H9 (cell line): ENCODE measurements around the gene MAPK14. TPM values are rescaled to one million over a fixed set of nuclear protein-coding genes. Genes with fewer than 3 reads are reported as not detected.

Experiments used
- DNase-seq: peaks from one replicate; pipeline ENCODE4 v3.0.0-alpha.2; 2017
- H2AFZ ChIP-seq: one replicate; pipeline ENCODE4 v1.6.1; 2013; ENCODE audit warnings: mild to moderate bottlenecking, low read length, control low read depth, moderate library complexity
- H2AK5ac ChIP-seq: 2 replicates; pipeline ENCODE4 v1.6.1; 2013; ENCODE audit warnings: low read length, control low read depth, mixed read lengths; ENCODE audit not compliant: insufficient read length
- H2BK120ac ChIP-seq: one replicate; pipeline ENCODE4 v1.6.1; 2013; ENCODE audit warnings: low read depth, mild to moderate bottlenecking, low read length, control low read depth, inconsistent platforms; ENCODE audit not compliant: poor library complexity, severe bottlenecking
- H2BK12ac ChIP-seq: 2 replicates; pipeline ENCODE4 v1.6.1; 2013; ENCODE audit warnings: low read length, control low read depth, mixed read lengths, low read depth; ENCODE audit not compliant: insufficient read length
- H2BK15ac ChIP-seq: 2 replicates; pipeline ENCODE4 v1.6.1; 2013; ENCODE audit warnings: low read depth, low read length, control low read depth
- H2BK20ac ChIP-seq: one replicate; pipeline ENCODE4 v1.6.1; 2013; ENCODE audit warnings: low read depth, mild to moderate bottlenecking, low read length, control low read depth, inconsistent platforms; ENCODE audit not compliant: poor library complexity, severe bottlenecking
- H2BK5ac ChIP-seq: 2 replicates; pipeline ENCODE4 v1.6.1; 2013; ENCODE audit warnings: low read length, control low read depth, mixed read lengths; ENCODE audit not compliant: insufficient read length
- H3K14ac ChIP-seq: 2 replicates; pipeline ENCODE4 v1.6.1; 2013; ENCODE audit warnings: low read length, control low read depth; ENCODE audit not compliant: insufficient read depth
- H3K18ac ChIP-seq: 2 replicates; pipeline ENCODE4 v1.6.1; 2013; ENCODE audit warnings: low read depth, mild to moderate bottlenecking, mixed read lengths, low read length, control low read depth; ENCODE audit not compliant: insufficient read length
- H3K23ac ChIP-seq: 2 replicates; pipeline ENCODE4 v1.6.1; 2013; ENCODE audit warnings: low read length, control low read depth, mixed read lengths, low read depth; ENCODE audit not compliant: insufficient read length
- H3K23me2 ChIP-seq: 2 replicates; pipeline ENCODE4 v1.6.1; 2013; ENCODE audit warnings: low read depth, mild to moderate bottlenecking, mixed read lengths, low read length, control low read depth; ENCODE audit not compliant: insufficient read length, poor library complexity, severe bottlenecking
- H3K27ac ChIP-seq: 2 replicates; pipeline ENCODE4 v1.5.1; 2013; ENCODE audit warnings: low read length, control low read depth, mixed read lengths, low read depth; ENCODE audit not compliant: insufficient read length
- H3K27me3 ChIP-seq: 2 replicates; pipeline ENCODE4 v1.6.1; 2013; ENCODE audit warnings: low read length, control low read depth, inconsistent platforms; ENCODE audit not compliant: insufficient read depth
- H3K4ac ChIP-seq: 2 replicates; pipeline ENCODE4 v1.6.1; 2013; ENCODE audit warnings: low read depth, mild to moderate bottlenecking, control low read depth, inconsistent platforms, low read length, moderate library complexity
- H3K4me1 ChIP-seq: 2 replicates; pipeline ENCODE4 v1.6.1; 2013; ENCODE audit warnings: low read length, control low read depth, inconsistent platforms; ENCODE audit not compliant: insufficient read depth
- H3K4me2 ChIP-seq: 2 replicates; pipeline ENCODE4 v1.6.1; 2013; ENCODE audit warnings: low read length, control low read depth, mixed read lengths; ENCODE audit not compliant: insufficient read length, insufficient read depth
- H3K56ac ChIP-seq: 2 replicates; pipeline ENCODE4 v1.6.1; 2013; ENCODE audit warnings: low read depth, mild to moderate bottlenecking, mixed read lengths, low read length, control low read depth; ENCODE audit not compliant: insufficient read length
- H3K79me1 ChIP-seq: 2 replicates; pipeline ENCODE4 v1.6.1; 2013; ENCODE audit warnings: low read depth, mild to moderate bottlenecking, moderate library complexity, low read length, control low read depth, inconsistent platforms; ENCODE audit not compliant: insufficient read depth, poor library complexity, severe bottlenecking
- H3K79me2 ChIP-seq: 2 replicates; pipeline ENCODE4 v1.6.1; 2013; ENCODE audit warnings: low read length, control low read depth, inconsistent platforms; ENCODE audit not compliant: insufficient read depth
- H3K9ac ChIP-seq: 2 replicates; pipeline ENCODE4 v1.6.1; 2013; ENCODE audit warnings: low read length, control low read depth, mixed read lengths; ENCODE audit not compliant: insufficient read length; ENCODE audit errors: extremely low read depth
- H3K9me3 ChIP-seq: one replicate; pipeline ENCODE4 v1.6.1; 2013; ENCODE audit warnings: low read depth, low read length, inconsistent platforms; ENCODE audit not compliant: control insufficient read depth
- H3T11ph ChIP-seq: one replicate; pipeline ENCODE4 v1.6.1; 2013; ENCODE audit warnings: mild to moderate bottlenecking, low read length, control low read depth, inconsistent platforms
- H4K20me1 ChIP-seq: one replicate; pipeline ENCODE4 v1.6.1; 2013; ENCODE audit not compliant: control insufficient read depth, insufficient read length, insufficient read depth
- H4K5ac ChIP-seq: 2 replicates; pipeline ENCODE4 v1.6.1; 2013; ENCODE audit warnings: low read depth, mild to moderate bottlenecking, mixed read lengths, low read length, control low read depth; ENCODE audit not compliant: insufficient read length
- H4K8ac ChIP-seq: replicated peaks from 2 replicates; pipeline ENCODE4 v1.6.1; 2013; ENCODE audit warnings: low read length, control low read depth, mixed read lengths, low read depth; ENCODE audit not compliant: insufficient read length
- H4K91ac ChIP-seq: 2 replicates; pipeline ENCODE4 v1.6.1; 2013; ENCODE audit warnings: low read depth, mild to moderate bottlenecking, moderate library complexity, mixed read lengths, low read length, control low read depth; ENCODE audit not compliant: insufficient read length
- H3K27ac Mint-ChIP-seq, 3 experiments: 2 replicates in 2 of 3; 3 replicates in 1 of 3; pipeline ENCODE4 v1.8.0; 2020 to 2021; ENCODE audit warnings: mixed read lengths in 3 of 3, mild to moderate bottlenecking in 1 of 3, moderate library complexity in 1 of 3
- H3K27me3 Mint-ChIP-seq: 2 replicates; pipeline ENCODE4 v1.8.0; 2021; ENCODE audit warnings: low read depth, mild to moderate bottlenecking, moderate library complexity, mixed read lengths
- H3K36me3 Mint-ChIP-seq, 3 experiments: 2 replicates in 2 of 3; 3 replicates in 1 of 3; pipeline ENCODE4 v1.8.0; 2020 to 2021; ENCODE audit warnings: low read depth in 3 of 3, mixed read lengths in 3 of 3; ENCODE audit not compliant: insufficient read depth in 1 of 3
- H3K4me1 Mint-ChIP-seq, 2 experiments: 2 replicates each; pipeline ENCODE4 v1.8.0; 2020; ENCODE audit warnings: mixed read lengths in 2 of 2
- H3K4me3 Mint-ChIP-seq, 2 experiments: 2 replicates in 1 of 2; 3 replicates in 1 of 2; pipeline ENCODE4 v1.8.0; 2020 to 2021; ENCODE audit warnings: mild to moderate bottlenecking in 2 of 2, mixed read lengths in 2 of 2, moderate library complexity in 1 of 2
- H3K9me3 Mint-ChIP-seq, 2 experiments: 2 replicates in 1 of 2; 3 replicates in 1 of 2; pipeline ENCODE4 v1.8.0; 2020; ENCODE audit warnings: mild to moderate bottlenecking in 2 of 2, mixed read lengths in 2 of 2, moderate library complexity in 1 of 2
- WGBS: extraction: QIAGEN DNeasy Blood & Tissue Kit; methylation state at CpG from one replicate; pipeline ENCODE4 v1.1.7; 2013; ENCODE audit warnings: missing lambda C conversion rate, low lambda C conversion rate, mixed read lengths; ENCODE audit not compliant: insufficient read length; ENCODE audit errors: extremely low coverage; 5-methylcytosine and 5-hydroxymethylcytosine counted together
- total RNA-seq: library from RNA; stranded (reverse); gene quantifications from 2 replicates; pipeline ENCODE4 v1.2.1, GENCODE V29; 2021
- TF ChIP-seq, protein P1 (sequence below): fragments of 200-600 bp; sonication (generic); conservative IDR thresholded peaks from 3 replicates; pipeline ENCODE4 v1.8.0; 2021; ENCODE audit warnings: antibody characterized with exemption, mild to moderate bottlenecking

The MAPK14 gene
- total RNA-seq, 1 experiment from 2014 or later, result 40.5 TPM

- Histone ChIP-seq H2BK15ac (no peak overlapping the region), H3K4ac (no peak overlapping the region), H3K23ac (no peak overlapping the region), H3K4me1 (no peaks in the 10 kb centered on the region), H4K91ac (no peak overlapping the region), H2AFZ (no peak overlapping the region), H3K56ac (no peak overlapping the region), H3K23me2 (no peaks in the 10 kb centered on the region), H3K79me2 (no peaks in the 10 kb centered on the region), H3K79me1 (peaks cover 3% of the 10 kb centered on the region), H3K27ac (no peak overlapping the region), H3K27me3 (no peaks in the 10 kb centered on the region), H2BK12ac (no peak overlapping the region), H2AK5ac (no peak overlapping the region), H2BK120ac (no peak overlapping the region), H3K14ac (no peak overlapping the region), H4K20me1 (no peaks in the 10 kb centered on the region), H3K9ac (no peak overlapping the region), H2BK5ac (no peak overlapping the region), H3K18ac (no peak overlapping the region), H4K5ac (no peak overlapping the region), H3K9me3 (no peaks in the 10 kb centered on the region), H3T11ph (no peak overlapping the region), H2BK20ac (no peak overlapping the region), H3K4me2 (no peak overlapping the region), H4K8ac (no peak overlapping the region)
- no peaks in the 10 kb centered on the region for H3K27me3 Mint-ChIP-seq
- H3K27ac Mint-ChIP-seq, result peak overlapping the region in 2 of 3 experiments; percentile 20 to 29; a peak in 2 of 7 replicates
- no peak for DNase-seq
- H3K4me1 Mint-ChIP-seq, result peaks cover 3 to 13% of the 10 kb centered on the region in 2 experiments
- TF ChIP-seq, protein P1, sequence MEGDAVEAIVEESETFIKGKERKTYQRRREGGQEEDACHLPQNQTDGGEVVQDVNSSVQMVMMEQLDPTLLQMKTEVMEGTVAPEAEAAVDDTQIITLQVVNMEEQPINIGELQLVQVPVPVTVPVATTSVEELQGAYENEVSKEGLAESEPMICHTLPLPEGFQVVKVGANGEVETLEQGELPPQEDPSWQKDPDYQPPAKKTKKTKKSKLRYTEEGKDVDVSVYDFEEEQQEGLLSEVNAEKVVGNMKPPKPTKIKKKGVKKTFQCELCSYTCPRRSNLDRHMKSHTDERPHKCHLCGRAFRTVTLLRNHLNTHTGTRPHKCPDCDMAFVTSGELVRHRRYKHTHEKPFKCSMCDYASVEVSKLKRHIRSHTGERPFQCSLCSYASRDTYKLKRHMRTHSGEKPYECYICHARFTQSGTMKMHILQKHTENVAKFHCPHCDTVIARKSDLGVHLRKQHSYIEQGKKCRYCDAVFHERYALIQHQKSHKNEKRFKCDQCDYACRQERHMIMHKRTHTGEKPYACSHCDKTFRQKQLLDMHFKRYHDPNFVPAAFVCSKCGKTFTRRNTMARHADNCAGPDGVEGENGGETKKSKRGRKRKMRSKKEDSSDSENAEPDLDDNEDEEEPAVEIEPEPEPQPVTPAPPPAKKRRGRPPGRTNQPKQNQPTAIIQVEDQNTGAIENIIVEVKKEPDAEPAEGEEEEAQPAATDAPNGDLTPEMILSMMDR, result no peak
- WGBS, result no CpG with 5 or more reads among the region's 8 CpGs
- H3K36me3 Mint-ChIP-seq, result peaks cover 0 to 24% (median 0%) of the 10 kb centered on the region in 3 experiments; a peak in 4 of 7 replicates
- no peak overlapping the region for H3K4me3 Mint-ChIP-seq
- no peaks in the 10 kb centered on the region for H3K9me3 Mint-ChIP-seq
Measured at GRCh38 chr6:36095497-36096391, 68.1 kb downstream of the MAPK14 start.
